Jurkat, Clone E6-1 (cell line): ENCODE data around the gene NCKAP1.
"Not testable (repeated sequence)": the region's sequence is repeated elsewhere in the genome, so short reads cannot be mapped to it uniquely, and the experiment has no call there.

Experiments used
- DNase-seq: peaks from one replicate; pipeline ENCODE4 v3.0.0-alpha.2; 2011; ENCODE audit warnings: low read depth, low spot score
- H3K4me3 ChIP-seq: 2 replicates; pipeline ENCODE4 v1.5.1; 2011; ENCODE audit warnings: mild to moderate bottlenecking, low read length, control low read depth, moderate library complexity

NCKAP1 gene

GRCh38 chr2:182966356-182966755 lies 71.9 kb downstream of the NCKAP1 start:
- not testable (repeated sequence) for H3K4me3 ChIP-seq

GRCh38 chr2:182962641-182963040 lies 75.6 kb downstream of the NCKAP1 start:
- DNase-seq = no peak
- no peak overlapping the region for H3K4me3 ChIP-seq

More at GRCh38 chr2:182966356-182966755, 71.9 kb downstream of the NCKAP1 start:
- DNase-seq = not testable (repeated sequence)

- DNase-seq, H3K4me3 ChIP-seq: not testable (repeated sequence)
These were observed 77.4 kb downstream of the NCKAP1 start for GRCh38 chr2:182960869-182961268.

- DNase-seq = no peak
- H3K4me3 ChIP-seq = no peak overlapping the region
These were observed 83.5 kb downstream of the NCKAP1 start for GRCh38 chr2:182954789-182955188.

GRCh38 chr2:182952741-182953450 lies 85.4 kb downstream of the NCKAP1 start:
- no peak for DNase-seq
- no peak overlapping the region for H3K4me3 ChIP-seq

- no peak overlapping the region for H3K4me3 ChIP-seq
- DNase-seq = no peak
These were observed 86.2 kb downstream of the NCKAP1 start for GRCh38 chr2:182951948-182952663.

- H3K4me3 ChIP-seq = no peak overlapping the region
- DNase-seq = no peak
These were observed 87.7 kb downstream of the NCKAP1 start for GRCh38 chr2:182950546-182950945.

- DNase-seq = no peak
- no peak overlapping the region for H3K4me3 ChIP-seq
These were observed 88.6 kb downstream of the NCKAP1 start for GRCh38 chr2:182949572-182950189.

GRCh38 chr2:182949052-182949451 lies 89.2 kb downstream of the NCKAP1 start:
- no peak for DNase-seq
- H3K4me3 ChIP-seq = no peak overlapping the region

GRCh38 chr2:182946958-182947369 lies 91.3 kb downstream of the NCKAP1 start:
- no peak for DNase-seq
- H3K4me3 ChIP-seq = no peak overlapping the region

GRCh38 chr2:182943339-182943738 lies 94.9 kb downstream of the NCKAP1 start:
- DNase-seq = no peak
- H3K4me3 ChIP-seq = no peak overlapping the region

GRCh38 chr2:182942756-182943155 lies 95.5 kb downstream of the NCKAP1 start:
- no peak for DNase-seq
- no peak overlapping the region for H3K4me3 ChIP-seq

GRCh38 chr2:182941919-182942318 lies 96.3 kb downstream of the NCKAP1 start:
- DNase-seq = no peak
- no peak overlapping the region for H3K4me3 ChIP-seq

GRCh38 chr2:182941121-182941722 lies 97.0 kb downstream of the NCKAP1 start:
- no peak for DNase-seq

GRCh38 chr2:182937870-182938269 lies 100.4 kb downstream of the NCKAP1 start:
- DNase-seq = no peak

More at GRCh38 chr2:182941121-182941722, 97.0 kb downstream of the NCKAP1 start:
- H3K4me3 ChIP-seq = no peak overlapping the region

GRCh38 chr2:182933629-182934028 lies 104.6 kb downstream of the NCKAP1 start:
- H3K4me3 ChIP-seq = no peak overlapping the region

More at GRCh38 chr2:182937870-182938269, 100.4 kb downstream of the NCKAP1 start:
- no peak overlapping the region for H3K4me3 ChIP-seq

GRCh38 chr2:182929972-182930371 lies 108.3 kb downstream of the NCKAP1 start:
- H3K4me3 ChIP-seq = no peak overlapping the region

More at GRCh38 chr2:182933629-182934028, 104.6 kb downstream of the NCKAP1 start:
- DNase-seq = no peak

GRCh38 chr2:182924306-182924705 lies 114.0 kb downstream of the NCKAP1 start:
- no peak overlapping the region for H3K4me3 ChIP-seq
- DNase-seq = no peak

More at GRCh38 chr2:182929972-182930371, 108.3 kb downstream of the NCKAP1 start:
- no peak for DNase-seq

- DNase-seq = no peak
These were observed 117.0 kb downstream of the NCKAP1 start for GRCh38 chr2:182921234-182921633.

More at GRCh38 chr2:182921234-182921633, 117.0 kb downstream of the NCKAP1 start:
- no peak overlapping the region for H3K4me3 ChIP-seq
